NCI-H82 treated with DMSO at 0.1 percent for 48 hours (cell line): ENCODE data around the gene RERE.
"Not testable (repeated sequence)": the region's sequence is repeated elsewhere in the genome, so short reads cannot be mapped to it uniquely, and the experiment has no call there.

ENCODE experiments used
- DNase-seq: peaks from one replicate; lab custom pipeline; 2025; ENCODE audit not compliant: unreplicated experiment; lab: John Stamatoyannopoulos, UW

RERE gene

GRCh38 chr1:8807004-8807403 lies 10.4 kb downstream of the RERE start:
- no peak for DNase-seq

- no peak for DNase-seq
Measured at GRCh38 chr1:8800416-8800815, 17.0 kb downstream of the RERE start.

- DNase-seq = no peak
Measured at GRCh38 chr1:8797216-8797615, 20.2 kb downstream of the RERE start.

- DNase-seq = no peak
Measured at GRCh38 chr1:8796812-8797211, 20.6 kb downstream of the RERE start.

- no peak for DNase-seq
Measured at GRCh38 chr1:8794605-8795004, 22.8 kb downstream of the RERE start.

- no peak for DNase-seq
Measured at GRCh38 chr1:8791819-8792218, 25.6 kb downstream of the RERE start.

- no peak for DNase-seq
Measured at GRCh38 chr1:8790987-8791386, 26.5 kb downstream of the RERE start.

GRCh38 chr1:8790478-8790877 lies 27.0 kb downstream of the RERE start:
- DNase-seq = no peak

GRCh38 chr1:8789314-8790214 lies 27.9 kb downstream of the RERE start:
- DNase-seq = no peak

GRCh38 chr1:8787218-8787617 lies 30.2 kb downstream of the RERE start:
- DNase-seq = no peak

GRCh38 chr1:8786204-8786603 lies 31.2 kb downstream of the RERE start:
- DNase-seq = not testable (repeated sequence)

GRCh38 chr1:8782955-8783354 lies 34.5 kb downstream of the RERE start:
- no peak for DNase-seq

GRCh38 chr1:8782001-8782620 lies 35.3 kb downstream of the RERE start:
- peak; percentile 64 for DNase-seq

- DNase-seq = no peak
Measured at GRCh38 chr1:8780405-8780804, 37.0 kb downstream of the RERE start.

GRCh38 chr1:8777867-8778266 lies 39.6 kb downstream of the RERE start:
- no peak for DNase-seq

GRCh38 chr1:8776104-8776503 lies 41.3 kb downstream of the RERE start:
- DNase-seq = no peak

- DNase-seq = no peak
Measured at GRCh38 chr1:8767006-8767405, 50.4 kb downstream of the RERE start.

- peak; percentile 37 for DNase-seq
Measured at GRCh38 chr1:8765198-8765597, 52.2 kb downstream of the RERE start.

- no peak for DNase-seq
Measured at GRCh38 chr1:8764293-8764937, 53.0 kb downstream of the RERE start.

- DNase-seq = no peak
Measured at GRCh38 chr1:8763888-8764287, 53.6 kb downstream of the RERE start.

GRCh38 chr1:8754993-8755392 lies 62.4 kb downstream of the RERE start:
- DNase-seq = peak; percentile 11

- no peak for DNase-seq
Measured at GRCh38 chr1:8754247-8754650, 63.2 kb downstream of the RERE start.
